ENCODE measurements around the gene DPYSL4.
A peak's percentile ranks its signal among the peaks of the same experiment; 100 is the strongest.

DPYSL4 gene

DNA sequence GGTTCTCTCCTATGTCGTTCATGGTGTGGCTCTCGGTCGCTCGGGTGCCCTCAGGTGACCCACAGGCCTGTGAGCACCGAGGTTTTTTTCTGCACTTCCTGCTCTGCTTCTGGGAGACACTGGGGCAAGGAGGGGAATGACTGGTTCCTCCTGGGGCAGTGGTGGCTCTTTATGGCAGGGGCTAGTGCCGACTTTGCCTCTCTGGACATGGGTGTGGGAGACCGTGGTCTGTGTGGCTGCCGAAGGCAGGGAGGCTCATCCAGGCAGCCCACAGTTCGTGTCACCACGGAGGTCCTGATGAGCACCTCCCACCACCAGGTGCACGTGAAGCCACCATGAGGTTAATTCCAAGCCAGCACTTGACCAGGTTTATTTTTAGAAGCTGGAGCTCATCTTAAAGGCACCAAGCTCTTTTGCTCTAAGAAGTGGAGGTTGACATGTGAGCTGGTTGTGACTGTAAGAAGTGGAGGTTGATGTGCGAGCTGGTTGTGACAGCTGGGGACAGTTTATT is 24.7 kb upstream of the DPYSL4 start:
- no peaks in the 10 kb centered on the region for H3K27me3 ChIP-seq (replicated peaks)
- no peak for DNase-seq
- TF ChIP-seq, protein P1, sequence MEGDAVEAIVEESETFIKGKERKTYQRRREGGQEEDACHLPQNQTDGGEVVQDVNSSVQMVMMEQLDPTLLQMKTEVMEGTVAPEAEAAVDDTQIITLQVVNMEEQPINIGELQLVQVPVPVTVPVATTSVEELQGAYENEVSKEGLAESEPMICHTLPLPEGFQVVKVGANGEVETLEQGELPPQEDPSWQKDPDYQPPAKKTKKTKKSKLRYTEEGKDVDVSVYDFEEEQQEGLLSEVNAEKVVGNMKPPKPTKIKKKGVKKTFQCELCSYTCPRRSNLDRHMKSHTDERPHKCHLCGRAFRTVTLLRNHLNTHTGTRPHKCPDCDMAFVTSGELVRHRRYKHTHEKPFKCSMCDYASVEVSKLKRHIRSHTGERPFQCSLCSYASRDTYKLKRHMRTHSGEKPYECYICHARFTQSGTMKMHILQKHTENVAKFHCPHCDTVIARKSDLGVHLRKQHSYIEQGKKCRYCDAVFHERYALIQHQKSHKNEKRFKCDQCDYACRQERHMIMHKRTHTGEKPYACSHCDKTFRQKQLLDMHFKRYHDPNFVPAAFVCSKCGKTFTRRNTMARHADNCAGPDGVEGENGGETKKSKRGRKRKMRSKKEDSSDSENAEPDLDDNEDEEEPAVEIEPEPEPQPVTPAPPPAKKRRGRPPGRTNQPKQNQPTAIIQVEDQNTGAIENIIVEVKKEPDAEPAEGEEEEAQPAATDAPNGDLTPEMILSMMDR (IDR thresholded peaks at IDR 0.05; ENCODE audit: low read depth, low read length, missing control alignments) = no peak
- H3K27ac ChIP-seq = no peak overlapping the region
- H3K36me3 ChIP-seq (replicated peaks) = no peaks in the 10 kb centered on the region
- no peak overlapping the region for H3K4me3 ChIP-seq (ENCODE audit: low read depth, low read length)
- in situ Hi-C loops (cut with HindIII; ENCODE audit: low pct_ligation_motif_present, low sequenced_read_pairs) = no loop called here

DNA sequence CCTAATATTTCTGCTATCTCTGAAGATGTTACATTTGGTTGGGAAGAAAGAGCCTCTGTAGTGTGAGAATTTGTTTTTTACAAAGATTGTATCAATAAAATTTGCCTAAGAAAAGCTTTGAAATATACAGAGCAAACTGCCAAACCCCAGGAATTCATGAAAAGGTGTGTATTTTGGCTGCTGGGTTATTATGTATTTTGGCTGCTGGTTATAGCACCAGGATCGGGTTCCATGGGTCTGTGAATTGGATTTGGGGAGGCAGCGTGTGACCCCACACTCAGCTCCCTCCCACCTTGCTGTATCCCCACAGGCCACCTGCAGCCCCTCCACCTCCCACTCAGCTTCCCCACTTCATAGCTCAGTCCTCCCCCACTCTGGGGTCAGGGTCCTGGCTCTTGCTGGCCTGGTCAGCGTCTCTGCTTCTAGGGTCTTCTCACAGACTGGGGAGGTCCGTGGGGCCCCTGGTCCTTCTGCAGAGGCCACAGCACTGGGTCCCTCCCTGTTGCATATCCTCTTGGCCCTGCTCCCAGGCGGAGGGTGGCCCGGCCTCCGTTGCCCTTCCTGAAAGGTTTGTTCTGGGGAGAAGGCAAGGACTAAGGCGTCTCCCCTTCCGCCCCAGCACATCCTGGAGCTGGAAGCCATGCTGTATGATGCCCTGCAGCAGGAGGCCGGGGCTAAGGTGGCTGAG is 24.0 kb upstream of the DPYSL4 start:
- Histone ChIP-seq H3K27me3 (replicated peaks) (no peaks in the 10 kb centered on the region), H3K36me3 (replicated peaks) (no peaks in the 10 kb centered on the region), H3K4me3 (ENCODE audit: low read depth, low read length) (no peak overlapping the region), H3K27ac (no peak overlapping the region)
- DNase-seq = no peak
- TF ChIP-seq, protein P1 (IDR thresholded peaks at IDR 0.05; ENCODE audit: low read depth, low read length, missing control alignments) = no peak
- in situ Hi-C loops (cut with HindIII; ENCODE audit: low pct_ligation_motif_present, low sequenced_read_pairs) = no loop called here

DNA sequence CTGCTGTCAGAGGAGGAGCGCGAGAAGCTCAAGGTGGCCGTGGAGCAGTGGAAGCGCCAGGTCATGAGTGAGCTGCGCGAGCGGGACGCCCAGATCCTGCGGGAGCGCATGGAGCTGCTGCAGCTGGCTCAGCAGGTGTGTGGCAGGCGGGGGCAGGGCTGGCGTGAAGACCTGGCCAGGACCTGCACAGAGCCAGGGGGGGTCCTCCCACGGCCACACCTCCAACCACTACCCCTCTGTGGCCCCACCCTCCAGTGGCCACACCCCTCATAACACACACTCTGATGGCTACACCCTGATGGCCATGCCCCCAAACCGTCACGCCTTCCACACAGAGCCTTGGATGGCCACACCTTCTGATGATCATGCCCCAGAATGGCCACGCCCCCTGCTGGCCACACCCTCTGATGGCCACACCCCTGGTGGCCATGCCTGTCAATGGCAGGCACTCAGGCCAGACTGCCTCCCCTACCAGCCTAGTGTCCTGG is 23.4 kb upstream of the DPYSL4 start:
- TF ChIP-seq, protein P1 (IDR thresholded peaks at IDR 0.05; ENCODE audit: low read depth, low read length, missing control alignments) = peak; percentile 35
- no peak for DNase-seq
- Histone ChIP-seq H3K36me3 (replicated peaks) (no peaks in the 10 kb centered on the region), H3K27me3 (replicated peaks) (no peaks in the 10 kb centered on the region), H3K4me3 (ENCODE audit: low read depth, low read length) (no peak overlapping the region), H3K27ac (no peak overlapping the region)
- in situ Hi-C loops (cut with HindIII; ENCODE audit: low pct_ligation_motif_present, low sequenced_read_pairs) = no loop called here

DNA sequence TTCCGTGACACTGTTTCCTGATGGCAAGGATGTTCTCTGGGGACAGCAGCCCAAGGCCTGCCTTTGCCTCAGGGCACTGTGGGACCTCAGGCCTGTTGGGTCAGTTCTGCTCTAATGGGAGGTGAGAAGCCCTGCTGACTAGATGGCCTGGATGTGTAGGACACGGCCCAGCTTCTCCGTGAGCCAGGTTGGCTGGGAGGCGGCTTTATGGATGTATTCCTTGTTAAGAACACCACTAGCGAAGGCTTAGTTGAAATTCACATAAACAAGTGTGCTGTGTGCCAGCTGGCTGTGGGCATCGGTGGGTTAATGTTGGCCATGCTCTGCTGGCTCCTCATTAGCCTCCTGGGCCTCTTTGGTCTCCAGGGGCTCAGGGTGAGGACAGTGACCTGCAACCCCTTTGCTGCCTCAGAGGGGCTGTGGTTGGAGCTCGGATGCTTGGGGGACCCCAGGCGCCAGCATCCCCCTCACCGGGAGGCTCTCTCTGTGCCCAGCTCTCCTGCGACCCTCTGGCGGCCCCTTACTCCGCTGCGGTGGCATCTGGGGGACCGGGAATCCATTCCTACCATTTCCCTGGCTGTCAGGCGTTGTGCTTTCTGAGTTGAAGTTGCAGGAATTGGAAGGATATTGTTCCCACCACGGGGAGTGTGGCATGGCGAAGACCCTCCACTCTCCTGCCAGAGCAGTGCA is 22.8 kb upstream of the DPYSL4 start:
- DNase-seq = no peak
- Histone ChIP-seq H3K36me3 (replicated peaks) (no peaks in the 10 kb centered on the region), H3K4me3 (ENCODE audit: low read depth, low read length) (no peak overlapping the region), H3K27ac (no peak overlapping the region), H3K27me3 (replicated peaks) (no peaks in the 10 kb centered on the region)
- TF ChIP-seq, protein P1 (IDR thresholded peaks at IDR 0.05; ENCODE audit: low read depth, low read length, missing control alignments) = no peak
- in situ Hi-C loops (cut with HindIII; ENCODE audit: low pct_ligation_motif_present, low sequenced_read_pairs) = no loop called here

DNA sequence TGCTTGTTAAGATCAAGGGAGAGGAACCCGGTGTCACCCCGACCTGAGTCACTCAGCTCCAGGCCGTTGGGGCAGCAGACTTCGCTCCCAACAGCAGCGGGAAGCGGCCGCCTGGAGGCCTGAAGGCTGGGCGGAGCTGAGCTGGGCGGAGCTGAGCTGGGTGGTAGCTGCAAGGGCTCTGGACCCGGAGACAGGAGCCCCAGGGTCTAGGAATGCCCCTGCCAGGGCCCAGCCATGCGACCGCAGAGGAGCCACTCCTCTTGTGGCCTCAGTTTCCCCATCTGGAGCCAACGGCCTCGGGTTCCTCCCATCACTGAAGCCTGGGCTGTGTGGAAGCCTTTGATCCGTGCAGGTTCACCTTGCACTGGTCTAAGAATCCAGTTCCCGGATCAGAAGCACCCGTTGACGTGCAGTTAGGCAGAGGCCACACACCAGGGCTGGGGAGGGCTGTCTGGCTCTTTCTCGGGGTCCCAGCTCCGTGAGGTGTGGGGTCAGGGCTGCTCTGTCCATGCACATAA is 21.9 kb upstream of the DPYSL4 start:
- Histone ChIP-seq H3K36me3 (replicated peaks) (no peaks in the 10 kb centered on the region), H3K4me3 (ENCODE audit: low read depth, low read length) (no peak overlapping the region), H3K27me3 (replicated peaks) (no peaks in the 10 kb centered on the region), H3K27ac (no peak overlapping the region)
- no peak for DNase-seq
- TF ChIP-seq, protein P1 (IDR thresholded peaks at IDR 0.05; ENCODE audit: low read depth, low read length, missing control alignments) = no peak
- in situ Hi-C loops (cut with HindIII; ENCODE audit: low pct_ligation_motif_present, low sequenced_read_pairs) = no loop called here

All from brain microvascular endothelial cell (primary cell).